HG03175 (cell line): Measurements from ENCODE around the gene IPO11.

Source experiments
- ATAC-seq: cut with Tn5 transposase; IDR thresholded peaks from one replicate; pipeline ENCODE4 v1.9.1; 2021; ENCODE audit warnings: mild to moderate bottlenecking, moderate library complexity; ENCODE audit not compliant: unreplicated experiment

The IPO11 gene

DNA sequence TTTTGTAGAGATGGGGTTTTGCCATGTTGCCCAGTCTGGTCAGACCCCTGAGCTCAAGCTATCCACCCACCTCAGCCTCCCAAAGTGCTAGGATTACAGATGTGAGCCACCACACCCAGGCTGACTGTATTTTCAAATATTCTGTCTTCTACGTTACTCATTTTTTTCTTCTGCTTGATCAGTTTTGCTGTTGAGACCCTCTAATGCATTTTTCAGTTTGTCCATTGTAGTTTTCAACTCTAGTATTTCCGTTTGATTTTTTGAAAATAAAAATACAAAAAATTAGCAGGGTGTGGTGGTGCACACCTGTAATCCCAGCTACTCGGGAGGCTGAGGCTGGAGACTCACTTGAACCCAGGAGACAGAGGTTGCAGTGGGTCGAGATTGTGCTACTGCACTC is 155.6 kb downstream of the IPO11 start:
- no peak for ATAC-seq

DNA sequence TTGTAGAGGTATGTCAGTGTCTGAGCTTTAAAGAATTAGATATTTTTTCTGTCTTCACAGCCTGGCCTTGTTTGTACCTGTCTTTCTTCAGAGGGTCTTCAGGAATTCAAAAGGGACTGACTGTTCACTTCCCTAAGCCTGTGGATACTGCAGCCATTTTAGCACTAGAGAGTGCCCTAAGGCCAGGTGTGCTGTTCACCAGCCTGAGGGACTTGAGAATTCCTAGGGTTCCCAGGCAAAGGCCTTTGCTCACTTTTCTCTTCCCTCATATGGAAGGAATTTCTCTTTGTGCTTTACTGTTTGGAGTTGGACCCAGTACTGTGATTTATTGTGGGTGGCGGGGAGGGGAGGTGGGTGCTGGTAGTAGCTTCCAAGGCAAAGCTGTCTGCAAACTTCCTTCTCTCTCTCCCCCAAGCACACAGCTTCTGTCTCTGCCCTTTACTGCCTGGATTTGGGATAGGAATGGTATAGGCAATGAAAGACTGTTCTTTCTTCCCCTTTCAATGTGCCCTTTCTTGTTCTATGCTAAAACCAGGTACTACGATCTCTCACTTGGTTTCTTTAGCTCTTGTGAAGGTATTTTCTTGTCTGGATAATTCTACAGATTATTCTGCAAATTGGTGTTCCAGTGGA is 156.4 kb downstream of the IPO11 start:
- no peak for ATAC-seq

DNA sequence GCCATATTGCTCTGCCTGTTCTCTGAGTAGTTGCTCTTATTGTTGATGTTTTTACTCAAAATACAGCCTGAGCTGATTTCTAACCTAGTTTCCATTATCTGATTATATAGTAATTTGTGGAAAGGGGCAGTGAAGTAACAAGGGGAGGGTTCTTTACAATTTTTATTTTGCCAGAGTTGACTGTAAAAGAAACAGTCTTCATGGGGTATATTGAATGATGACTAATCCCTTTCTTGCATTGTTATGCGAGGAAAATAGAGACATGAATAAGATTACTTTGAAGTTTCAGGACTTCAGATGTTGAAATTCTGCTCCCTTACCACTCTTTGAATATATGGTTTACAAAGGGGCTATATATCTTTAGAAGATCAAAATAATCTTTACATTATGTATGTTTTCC is 156.9 kb downstream of the IPO11 start:
- no peak for ATAC-seq

DNA sequence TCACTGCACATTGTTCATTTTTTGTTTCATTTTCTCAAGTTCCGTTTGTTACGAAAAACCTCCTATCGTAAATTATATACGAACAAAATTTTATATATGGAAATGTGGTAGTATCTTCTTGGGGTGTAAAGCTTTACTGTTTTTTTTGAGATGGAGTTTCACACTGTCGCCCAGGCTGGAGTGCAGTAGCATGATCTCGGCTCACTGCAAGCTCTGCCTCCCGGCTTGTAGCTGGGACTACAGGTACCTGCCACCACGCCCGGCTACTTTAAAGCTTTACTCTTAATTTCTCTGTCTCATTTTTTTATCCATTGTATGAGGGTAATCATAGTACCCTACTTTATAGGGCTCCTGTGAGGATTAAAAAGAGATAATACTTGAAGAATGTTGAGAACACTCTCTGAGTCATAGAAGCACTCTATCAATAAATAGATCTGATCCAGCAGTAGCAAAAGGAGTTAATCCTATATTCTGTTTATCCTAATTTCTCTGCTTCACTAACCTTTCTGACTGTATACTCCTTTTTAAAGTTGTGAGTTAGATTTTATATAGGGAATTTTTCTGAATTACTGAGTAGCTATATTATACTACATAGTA is 160.5 kb downstream of the IPO11 start:
- no peak for ATAC-seq

DNA sequence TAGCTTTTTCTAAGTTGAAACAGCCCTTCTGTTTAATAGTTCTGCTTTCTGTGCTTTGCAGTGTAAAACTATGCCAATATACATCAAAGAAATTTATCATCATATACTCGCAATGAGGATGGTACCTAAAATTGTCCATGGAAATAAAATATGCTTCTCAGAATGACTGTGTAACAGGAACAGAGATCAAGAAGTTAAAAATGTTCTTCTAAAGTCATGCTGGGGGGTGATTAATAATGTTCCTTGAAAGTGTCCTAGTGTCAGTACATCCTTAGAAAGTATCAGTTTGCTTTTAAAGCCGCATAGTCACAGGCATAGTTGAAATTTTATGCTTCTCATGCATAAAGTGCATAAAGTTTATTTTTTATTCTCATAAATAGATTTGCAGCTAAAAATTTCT is 162.0 kb downstream of the IPO11 start:
- ATAC-seq = peak; percentile 43

DNA sequence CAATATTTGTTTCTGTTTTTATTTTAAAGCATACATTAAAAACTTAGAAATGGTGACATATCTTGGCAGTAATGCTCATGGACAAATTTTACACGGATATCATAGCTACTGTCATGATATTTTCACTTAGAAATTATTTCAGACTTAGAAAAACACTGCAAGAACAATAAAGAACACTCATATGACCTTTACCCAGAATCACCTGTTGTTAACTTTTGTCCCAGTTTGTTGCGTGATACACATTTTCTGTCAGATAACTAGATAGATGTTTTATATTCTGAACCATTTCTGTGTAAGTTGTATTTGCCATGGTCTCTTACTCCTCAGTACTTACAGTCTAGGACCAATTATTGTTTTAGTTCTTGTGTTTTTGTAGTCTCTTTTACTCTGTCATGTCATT is 162.5 kb downstream of the IPO11 start:
- ATAC-seq = no peak

DNA sequence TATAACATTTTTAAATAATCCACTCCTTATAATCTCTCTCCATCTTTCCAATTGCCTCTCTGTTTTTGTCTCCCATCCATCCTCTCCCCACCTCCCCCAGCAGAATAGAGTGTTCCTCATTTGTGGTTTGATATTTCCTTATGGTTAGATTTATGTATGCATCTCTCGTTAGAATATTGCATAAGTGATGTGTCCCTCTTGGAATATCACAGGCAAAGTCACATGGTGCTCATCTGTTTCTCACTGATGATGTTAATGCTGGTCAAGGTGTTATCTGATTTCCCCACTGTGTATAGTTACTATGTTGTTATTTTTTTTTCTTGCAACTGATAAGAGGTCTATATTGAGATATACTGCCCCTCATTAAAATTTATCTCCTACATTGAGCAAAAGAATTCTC is 162.9 kb downstream of the IPO11 start:
- ATAC-seq = no peak

DNA sequence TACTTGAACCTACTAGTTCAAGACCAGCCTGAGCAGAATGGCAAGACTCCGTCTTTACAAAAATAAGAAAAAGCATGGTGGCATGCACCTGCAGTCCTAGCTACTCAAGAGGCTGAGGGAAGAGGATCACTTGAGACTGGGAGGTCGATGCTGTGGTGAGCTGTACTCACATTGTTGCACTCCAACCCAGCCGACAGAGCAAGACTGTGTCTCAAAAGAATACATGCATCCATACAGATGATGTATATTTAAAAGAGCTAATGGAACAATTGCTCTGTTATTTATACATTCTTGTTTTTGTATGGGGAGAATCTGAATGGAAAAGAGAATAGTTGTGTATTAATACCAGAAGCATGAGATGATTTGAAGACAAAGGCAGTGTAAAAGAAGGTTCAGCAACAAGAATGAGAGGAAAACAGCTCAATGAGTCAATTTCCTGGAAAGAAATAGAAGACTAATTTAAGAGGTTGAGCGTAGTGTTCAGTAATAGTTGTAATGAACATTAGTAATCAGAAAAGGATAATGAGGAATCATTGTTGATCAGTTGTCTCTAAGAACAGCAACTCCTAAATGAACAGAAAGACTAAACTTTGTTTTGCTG is 164.1 kb downstream of the IPO11 start:
- no peak for ATAC-seq

DNA sequence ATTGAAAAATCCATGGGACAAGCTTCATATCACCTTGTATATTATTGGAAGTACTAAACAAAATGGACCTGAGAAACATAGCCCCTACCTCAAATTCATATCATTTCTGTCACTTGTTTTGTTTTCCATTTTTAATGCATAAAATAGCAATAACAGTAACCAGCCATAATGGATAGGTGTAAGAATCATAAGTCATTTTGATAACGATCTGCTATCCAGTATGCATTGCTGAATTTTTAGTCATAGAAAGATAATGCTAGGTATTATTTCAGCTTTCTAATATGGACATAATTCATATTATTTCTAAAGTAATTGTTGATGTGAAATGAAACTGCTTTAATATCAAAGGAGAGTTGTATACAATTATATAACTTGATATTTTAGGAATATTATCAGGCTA is 164.9 kb downstream of the IPO11 start:
- no peak for ATAC-seq

DNA sequence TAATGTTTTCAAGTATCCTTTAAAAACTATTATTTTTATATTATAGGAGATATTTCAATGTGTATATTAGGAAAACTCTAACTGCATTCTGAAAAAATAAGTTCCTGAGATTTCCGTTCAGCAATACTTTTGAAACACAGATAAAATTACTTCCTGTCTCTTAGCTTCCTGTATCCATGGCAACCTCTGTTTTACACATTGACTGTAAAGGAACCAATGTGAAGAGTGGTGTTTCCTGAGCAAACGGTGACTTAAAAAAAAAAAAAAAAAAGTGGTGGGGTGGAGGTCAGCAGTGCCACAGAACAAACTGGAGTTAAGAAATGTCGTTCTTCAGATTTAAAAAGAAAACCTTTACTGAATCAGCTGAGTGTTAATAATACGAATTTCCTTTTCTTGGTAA is 166.0 kb downstream of the IPO11 start, which contains the start of gene LRRC70:
Gene LRRC70, plus strand, starts transcription at position 280 of the 400 bp plus-strand sequence. CDS start 620 bp downstream, outside the sequence.
- ATAC-seq = peak; percentile 96

DNA sequence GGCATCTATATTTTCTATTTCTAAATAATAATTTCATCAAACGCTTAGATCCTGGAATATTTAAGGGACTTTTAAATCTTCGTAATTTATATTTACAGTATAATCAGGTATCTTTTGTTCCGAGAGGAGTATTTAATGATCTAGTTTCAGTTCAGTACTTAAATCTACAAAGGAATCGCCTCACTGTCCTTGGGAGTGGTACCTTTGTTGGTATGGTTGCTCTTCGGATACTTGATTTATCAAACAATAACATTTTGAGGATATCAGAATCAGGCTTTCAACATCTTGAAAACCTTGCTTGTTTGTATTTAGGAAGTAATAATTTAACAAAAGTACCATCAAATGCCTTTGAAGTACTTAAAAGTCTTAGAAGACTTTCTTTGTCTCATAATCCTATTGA is 167.2 kb downstream of the IPO11 start:
- ATAC-seq = no peak

DNA sequence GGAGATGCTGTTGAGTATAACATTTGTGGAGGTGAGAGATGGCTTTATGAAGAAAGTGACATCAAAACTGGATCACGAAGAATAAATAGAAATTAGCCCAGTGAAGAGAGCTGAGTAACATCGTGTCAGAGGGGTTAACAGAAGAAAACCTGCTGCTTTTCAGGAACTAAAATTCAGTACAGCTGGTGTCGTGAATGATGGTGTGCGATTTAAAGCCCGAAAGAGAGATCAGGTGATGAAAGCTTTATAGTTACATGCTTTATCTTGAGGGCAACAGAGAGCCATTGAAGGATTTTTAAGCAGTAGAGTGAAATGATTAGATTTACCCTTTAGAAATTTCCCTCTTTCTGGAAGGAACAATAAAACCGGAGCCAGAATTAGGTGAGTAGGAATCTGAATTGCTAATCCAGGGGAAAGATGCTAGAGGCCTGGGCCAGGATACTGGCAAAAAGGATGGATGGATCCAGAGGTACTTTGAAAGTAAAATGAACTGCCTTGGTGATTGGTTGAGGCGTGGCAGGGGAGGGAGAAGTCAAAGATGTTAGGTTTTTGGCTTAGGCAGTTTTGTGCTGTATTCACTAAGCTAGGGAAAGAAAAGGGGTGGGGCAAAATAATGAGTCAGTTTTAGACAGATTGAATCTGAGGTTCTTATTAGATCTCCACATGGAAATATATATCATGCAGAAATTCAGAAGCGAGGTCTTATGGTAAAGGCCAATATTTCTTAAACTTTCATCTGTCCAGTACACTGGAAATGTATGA is 169.5 kb downstream of the IPO11 start:
- no peak for ATAC-seq

DNA sequence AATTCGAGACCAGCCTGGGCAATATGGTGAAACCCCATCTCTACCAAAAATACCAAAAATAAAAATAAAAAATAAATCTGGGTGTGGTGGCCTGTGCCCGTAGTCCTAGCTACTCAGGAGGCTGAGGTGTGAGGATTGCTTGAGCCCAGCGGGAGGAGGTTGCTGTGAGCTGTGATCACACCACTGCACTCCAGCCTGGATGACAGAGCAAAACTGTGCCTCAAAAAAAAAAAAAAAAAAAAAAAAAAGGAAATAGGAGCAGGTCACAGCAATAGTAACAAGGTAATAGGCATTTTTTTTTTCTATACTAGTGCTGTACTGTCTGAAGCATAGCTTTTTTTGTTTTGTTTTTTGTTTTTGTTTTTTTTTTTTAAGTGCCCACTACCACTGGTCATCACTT is 171.8 kb downstream of the IPO11 start:
- no peak for ATAC-seq

DNA sequence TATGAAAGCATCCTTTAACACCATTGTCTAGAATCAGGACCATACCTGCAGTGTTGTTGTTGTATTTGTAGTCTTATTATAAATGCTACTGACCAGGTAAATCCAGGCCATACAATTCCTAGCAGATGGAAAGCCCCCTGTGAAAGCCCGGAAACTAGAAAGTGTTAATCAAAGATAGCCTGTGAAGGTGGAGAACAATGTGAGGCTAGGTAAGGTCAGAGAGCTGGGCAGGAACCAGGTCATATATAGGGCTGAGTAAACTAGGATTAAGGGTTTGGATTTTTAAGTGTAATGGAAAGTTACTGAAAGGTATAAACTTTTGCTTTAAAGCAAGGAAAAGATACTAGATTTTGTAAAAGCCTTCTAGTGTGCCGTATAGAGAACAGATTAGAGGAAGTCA is 172.7 kb downstream of the IPO11 start:
- ATAC-seq = no peak

DNA sequence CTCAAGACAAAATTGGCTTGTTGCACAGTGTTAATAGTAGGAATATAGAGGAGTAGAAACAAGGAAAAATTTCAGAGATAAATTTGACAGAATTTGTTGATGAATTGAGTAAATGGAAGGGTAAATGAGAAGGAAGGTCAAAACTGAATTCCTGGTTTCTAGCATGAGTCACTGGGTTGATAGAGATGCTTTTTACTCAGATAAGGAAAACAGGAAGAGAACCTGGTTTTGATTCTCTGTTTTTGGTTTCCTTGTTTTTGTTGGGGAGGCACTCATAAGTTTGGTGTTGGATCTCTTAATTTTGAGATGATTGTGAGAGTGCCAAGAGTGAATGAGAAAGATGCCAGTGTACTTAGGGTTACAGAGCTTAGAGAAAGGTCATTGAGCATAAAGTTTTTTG is 173.2 kb downstream of the IPO11 start:
- no peak for ATAC-seq

DNA sequence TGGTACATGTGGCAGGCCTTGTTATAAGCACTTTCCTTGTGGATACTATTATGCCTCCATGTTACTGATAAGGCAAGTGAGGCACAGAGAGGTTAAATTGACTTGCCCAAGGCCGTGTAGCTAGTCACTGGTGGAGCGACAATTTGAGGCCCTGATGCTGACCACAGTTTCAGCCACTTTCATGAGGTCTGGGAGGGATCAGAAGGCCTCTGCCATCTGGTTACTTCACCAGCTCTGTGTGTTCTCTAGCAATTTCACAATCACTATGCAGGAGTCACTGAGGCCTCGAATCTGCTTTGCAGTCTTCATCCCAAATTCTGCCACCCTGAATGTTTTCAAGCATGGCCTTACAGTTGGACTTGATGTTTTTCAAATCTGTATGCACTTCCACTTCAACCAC is 175.2 kb downstream of the IPO11 start:
- ATAC-seq = no peak

DNA sequence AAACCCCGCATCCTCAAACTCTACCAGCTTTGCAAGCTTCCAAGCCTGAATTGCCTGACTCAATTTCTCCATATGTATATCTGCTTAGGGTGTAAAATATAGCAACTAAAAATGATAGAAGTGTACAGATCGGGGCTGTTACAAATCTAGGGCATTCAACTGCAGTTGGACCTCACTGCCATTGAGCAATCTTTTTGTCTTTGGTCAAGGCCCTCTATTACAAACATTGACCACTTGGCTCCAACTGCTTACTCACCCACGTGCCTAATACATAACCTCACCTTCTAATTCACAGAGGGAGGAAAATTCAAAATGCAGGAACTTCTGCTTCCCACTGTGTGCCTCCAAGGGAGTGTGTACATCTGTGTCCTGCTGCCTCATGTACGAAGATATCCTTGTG is 176.1 kb downstream of the IPO11 start:
- no peak for ATAC-seq

DNA sequence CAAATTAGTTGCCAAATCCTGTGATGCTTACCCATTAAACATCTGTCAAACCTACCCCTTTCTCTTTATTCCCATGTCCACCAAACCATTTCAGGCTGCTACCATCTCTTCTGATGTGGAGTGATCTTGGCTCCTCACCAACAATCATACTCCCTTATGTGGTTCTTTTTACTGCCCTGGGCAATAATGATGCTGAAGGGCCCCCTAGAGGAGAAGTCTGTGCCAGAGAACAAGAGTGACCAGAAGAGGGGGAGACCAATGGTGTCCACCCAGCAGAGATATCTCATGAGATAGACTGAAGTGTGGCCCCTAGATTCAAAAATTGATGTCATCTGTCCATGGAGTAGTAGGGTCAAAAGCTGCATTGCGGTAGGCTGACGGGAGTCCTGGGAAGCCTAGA is 176.9 kb downstream of the IPO11 start:
- ATAC-seq = no peak

DNA sequence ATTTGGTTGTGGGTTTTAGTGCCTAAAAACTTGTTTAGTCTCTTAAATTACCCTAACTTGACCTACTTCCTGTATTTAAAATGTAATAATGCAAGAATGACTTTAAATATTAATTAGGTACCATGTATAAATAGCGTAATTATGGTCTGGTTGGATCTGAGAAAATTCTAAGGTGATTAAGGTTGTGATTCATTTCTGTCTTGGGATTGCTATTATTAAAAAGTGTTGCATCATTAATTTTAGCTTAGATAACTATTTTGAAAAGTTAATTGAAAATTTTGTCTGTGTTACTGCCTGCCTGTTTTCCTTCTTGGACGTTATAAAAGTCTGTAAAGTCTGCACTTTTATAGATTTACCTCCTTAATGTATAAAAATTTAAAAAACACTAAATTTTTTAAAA is 177.8 kb downstream of the IPO11 start:
- no peak for ATAC-seq

DNA sequence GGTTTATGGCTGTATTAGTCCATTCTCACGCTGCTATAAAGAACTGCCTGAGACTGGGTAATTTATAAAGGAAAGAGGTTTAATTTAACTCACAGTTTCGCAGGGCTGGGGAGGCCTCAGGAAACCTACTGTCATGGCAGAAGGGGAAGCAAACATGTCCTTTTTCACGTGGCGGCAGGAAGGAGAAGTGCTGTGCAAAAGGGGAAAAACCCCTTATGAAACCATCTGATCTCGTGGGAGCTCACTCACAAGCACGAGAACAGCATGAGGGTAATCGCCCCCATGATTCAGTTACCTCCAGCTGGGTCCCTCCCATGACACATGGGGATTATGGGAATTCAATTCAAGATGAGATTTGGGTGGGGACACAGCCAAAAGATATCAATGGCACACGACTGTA is 180.0 kb downstream of the IPO11 start:
- no peak for ATAC-seq

DNA sequence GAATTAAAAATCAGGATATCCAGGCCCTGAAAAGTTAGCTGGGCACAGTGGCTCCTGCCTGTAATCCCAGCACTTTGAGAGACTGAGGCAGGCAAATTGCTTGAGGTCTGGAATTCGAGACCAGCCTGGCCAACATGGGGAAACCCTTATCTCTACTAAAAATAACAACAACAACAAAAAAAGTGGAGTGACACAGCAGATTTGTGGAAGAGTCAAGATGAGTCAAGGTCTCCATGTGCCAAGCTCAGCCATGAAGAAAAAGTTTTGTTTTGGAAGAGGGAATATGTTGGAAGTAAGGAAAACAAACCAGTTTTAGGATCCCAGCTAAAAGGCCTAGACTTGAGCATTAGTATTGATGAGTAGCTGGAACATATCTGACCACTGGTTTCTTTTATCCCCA is 180.8 kb downstream of the IPO11 start:
- no peak for ATAC-seq
